Stimulated activated CD4-positive, alpha-beta T cell treated with anti-CD3 and anti-CD28 coated beads, TNF-alpha, amount 100 ng/mL, for 48 hours (primary cell): Measurements from ENCODE around the gene ABHD17B.

ENCODE experiments used
- DNase-seq, 3 donors: peaks; one replicate each; pipeline ENCODE4 v3.0.0-alpha.2; 2020; ENCODE audit warnings: low read depth in 3 of 3

Gene ABHD17B

GRCh38 chr9:71878327-71879274 lies 32.4 kb downstream of the ABHD17B start:
- DNase-seq: no peak

DNA sequence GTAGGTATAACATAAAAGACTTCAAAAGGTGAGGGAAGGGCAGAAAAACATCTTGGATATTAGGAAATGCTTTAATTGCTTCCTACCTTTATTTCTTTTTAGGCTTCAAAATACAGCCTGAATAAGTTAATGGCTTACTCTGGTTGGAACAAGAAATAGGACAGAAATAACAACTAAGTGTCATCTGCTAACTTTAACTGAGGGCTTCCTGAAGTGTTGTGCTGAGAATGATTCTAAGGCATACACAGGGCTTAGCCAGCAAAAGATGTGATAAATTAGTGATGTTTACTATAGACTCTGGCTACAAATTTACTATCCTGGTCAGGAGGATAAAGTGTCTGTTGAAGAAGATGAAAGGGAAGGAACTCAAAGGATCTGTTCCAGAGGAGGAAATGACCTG lies 34.2 kb downstream of the ABHD17B start:
- no peak for DNase-seq

GRCh38 chr9:71876106-71876505 lies 34.9 kb downstream of the ABHD17B start:
- no peak for DNase-seq

GRCh38 chr9:71875345-71875744 lies 35.6 kb downstream of the ABHD17B start:
- no peak for DNase-seq

DNA sequence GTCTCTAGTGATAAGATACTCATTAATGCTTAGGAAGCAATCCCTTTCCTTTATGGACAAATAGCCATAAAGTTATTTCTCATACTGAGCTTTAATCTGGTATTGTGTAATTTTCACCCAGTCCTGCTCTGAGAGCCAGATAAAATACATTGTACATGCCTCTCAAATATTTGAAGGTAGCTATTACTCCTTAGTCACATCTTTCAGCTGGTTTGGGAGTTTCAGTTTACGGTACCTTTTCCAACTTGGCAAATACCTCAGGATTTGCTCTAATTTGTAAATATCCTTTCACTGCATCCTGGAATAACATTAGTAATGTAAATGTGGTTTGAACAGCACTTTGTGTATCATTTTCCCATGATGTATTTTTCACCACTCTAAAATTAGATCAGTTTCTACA lies 47.4 kb downstream of the ABHD17B start:
- no peak for DNase-seq

- no peak for DNase-seq
Observed at GRCh38 chr9:71861618-71862017, 49.4 kb downstream of the ABHD17B start.

DNA sequence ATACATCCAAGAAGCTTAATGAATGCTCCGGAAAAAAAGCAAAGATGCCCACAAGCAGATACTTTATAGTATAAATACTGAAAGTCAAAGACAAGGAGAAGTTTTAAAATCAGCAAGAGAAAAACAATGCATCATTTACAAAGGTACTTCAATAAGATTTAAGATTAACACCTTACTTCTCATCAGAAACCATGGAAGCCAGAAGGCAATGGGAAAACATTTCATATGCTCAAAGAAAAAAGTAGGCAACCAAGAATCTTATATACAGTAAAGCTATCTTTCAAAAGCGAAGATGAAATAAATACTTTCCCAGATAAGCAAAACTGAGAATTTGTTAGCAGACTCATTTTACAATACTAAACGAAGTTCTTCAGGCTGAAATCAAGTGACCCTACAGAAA lies 51.1 kb downstream of the ABHD17B start:
- no peak for DNase-seq

- DNase-seq: no peak
Observed at GRCh38 chr9:71858812-71859211, 52.2 kb downstream of the ABHD17B start.

GRCh38 chr9:71858102-71858798 lies 52.7 kb downstream of the ABHD17B start:
- no peak for DNase-seq

GRCh38 chr9:71857159-71857558 lies 53.8 kb downstream of the ABHD17B start:
- DNase-seq: no peak

GRCh38 chr9:71854811-71855210 lies 56.2 kb downstream of the ABHD17B start:
- no peak for DNase-seq

DNA sequence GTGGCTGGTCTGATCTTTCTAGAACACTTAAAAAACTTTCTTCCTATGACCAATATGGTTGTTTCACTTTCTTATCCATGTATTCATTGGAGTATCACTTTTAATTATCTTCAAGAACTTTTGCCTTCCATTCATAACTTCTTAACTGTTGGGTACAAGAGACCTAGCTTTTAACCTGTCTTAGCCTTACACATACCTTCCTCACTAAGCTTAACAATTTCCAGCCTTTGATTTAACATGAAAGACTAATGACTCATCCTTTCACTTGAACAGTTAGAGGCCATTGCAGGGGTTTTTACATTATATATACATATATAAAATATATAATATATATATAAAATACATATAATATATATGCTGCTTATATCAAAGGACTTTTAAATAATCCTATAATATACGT lies 57.9 kb downstream of the ABHD17B start:
- no peak for DNase-seq

- no peak for DNase-seq
Observed at GRCh38 chr9:71850996-71851395, 60.0 kb downstream of the ABHD17B start.

GRCh38 chr9:71847892-71848291 lies 63.1 kb downstream of the ABHD17B start:
- no peak for DNase-seq

- no peak for DNase-seq
Observed at GRCh38 chr9:71844808-71845207, 66.2 kb downstream of the ABHD17B start.

- DNase-seq: no peak
Observed at GRCh38 chr9:71839668-71840067, 71.3 kb downstream of the ABHD17B start.

DNA sequence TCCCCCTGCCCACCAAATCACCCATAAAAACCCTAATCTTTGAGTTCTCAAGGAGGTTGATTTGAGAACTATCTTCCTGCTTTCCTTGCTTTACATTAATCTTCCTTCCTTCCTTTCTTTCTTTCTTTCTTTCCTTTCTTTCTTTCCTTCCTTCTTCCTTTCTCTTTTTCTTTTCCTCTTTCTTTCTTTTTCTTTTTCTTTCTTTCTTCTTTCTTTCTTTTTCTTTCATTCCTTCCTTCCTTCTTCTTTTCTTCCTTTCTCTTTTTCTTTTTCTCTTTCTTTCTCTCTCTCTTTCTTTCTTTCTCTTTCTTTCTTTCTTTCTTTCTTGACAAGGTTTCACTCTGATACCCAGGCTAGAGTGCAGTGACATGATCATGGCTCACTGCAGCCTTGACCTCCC lies 75.4 kb downstream of the ABHD17B start:
- no peak for DNase-seq

- DNase-seq: no peak
Observed at GRCh38 chr9:71830929-71831328, 80.1 kb downstream of the ABHD17B start.

DNA sequence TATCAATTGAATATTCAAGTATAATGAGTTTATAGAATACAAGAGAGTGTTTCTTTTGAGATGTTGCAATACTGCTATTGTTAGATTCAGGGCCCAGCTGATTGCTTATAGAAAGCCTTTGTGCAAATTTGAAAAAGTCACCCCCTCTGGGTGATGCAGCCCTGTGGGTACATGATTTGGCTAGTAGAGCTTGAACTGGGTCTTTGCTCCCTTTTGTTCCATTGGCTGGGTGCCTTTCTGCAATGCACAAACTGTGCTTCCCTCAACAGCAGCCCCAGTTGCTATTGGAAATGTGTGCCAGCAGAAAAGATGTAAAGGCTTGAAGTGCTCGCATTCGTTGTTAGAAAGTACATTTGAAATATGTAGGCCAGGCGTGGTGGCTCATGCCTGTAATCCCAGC lies 80.8 kb downstream of the ABHD17B start:
- no peak for DNase-seq

- no peak for DNase-seq
Observed at GRCh38 chr9:71826279-71826678, 84.7 kb downstream of the ABHD17B start.

DNA sequence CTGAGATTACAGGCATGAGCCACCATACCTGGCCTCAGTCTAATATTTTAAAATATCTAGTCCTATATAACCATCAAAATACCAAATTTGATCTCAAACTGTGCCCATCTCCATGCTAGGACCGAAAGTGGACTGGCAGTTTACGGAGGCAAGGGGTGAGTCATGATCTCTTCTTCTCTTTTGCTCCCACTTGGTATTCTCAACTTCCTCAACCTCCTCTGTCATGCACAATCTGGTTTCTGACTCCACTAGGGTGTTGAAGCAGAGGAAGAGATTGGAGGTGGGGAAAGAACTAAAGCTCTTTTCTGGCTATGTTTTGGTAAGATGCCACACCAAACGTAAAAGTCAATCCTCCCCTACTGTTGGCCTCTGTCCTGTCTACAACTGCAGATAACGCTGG lies 86.7 kb downstream of the ABHD17B start:
- DNase-seq: no peak

GRCh38 chr9:71822935-71823334 lies 88.1 kb downstream of the ABHD17B start:
- DNase-seq: no peak

DNA sequence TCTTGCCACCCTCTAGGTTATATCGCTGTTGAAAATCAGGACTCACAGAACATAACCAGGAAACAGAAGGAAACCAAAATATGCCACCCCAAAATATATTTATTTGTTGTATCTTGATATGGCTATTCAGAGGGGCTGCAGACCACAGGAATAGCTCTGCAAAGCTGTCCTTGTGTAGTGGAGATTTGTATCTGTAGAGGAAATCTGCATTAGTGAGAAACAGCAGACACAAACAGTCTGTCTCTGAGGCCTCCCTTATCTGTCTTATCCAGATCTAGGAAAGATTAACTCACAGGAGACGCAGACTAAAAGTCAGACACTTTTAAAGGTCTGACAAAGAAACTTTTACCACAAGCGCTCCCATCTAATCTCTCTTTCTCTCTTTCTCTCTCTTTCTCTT lies 88.5 kb downstream of the ABHD17B start:
- DNase-seq: no peak
